Measurements from ENCODE around the gene USP34. TPM values are rescaled to one million over a fixed set of nuclear protein-coding genes. Genes with fewer than 3 reads are reported as not detected.

The USP34 gene
- total RNA-seq, 1 donor from 2014 or later: 177 TPM

- no peak for FAIRE-seq
- no peak for DNase-seq (ENCODE audit: low spot score in 2 of 2)
Measured at GRCh38 chr2:61255580-61256437, 215.1 kb downstream of the USP34 start.

DNA sequence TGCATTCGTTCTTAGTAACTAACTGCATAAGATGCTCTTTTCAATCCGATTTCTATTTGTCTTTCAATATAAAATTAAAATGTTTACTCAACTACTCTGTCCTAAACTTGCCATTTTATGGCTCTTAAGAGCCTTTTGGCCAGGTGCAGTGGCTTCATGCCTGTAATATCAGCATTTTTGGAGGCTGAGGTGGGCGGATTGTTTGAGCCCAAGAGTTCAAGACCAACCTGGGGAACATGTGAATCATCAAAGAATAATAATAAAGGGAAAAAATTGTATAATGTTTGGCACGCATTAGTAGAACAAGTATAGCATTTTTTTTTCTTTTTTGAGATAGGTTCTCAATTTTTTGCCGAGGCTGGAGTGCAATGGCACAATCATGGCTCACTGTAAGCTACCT is 216.4 kb downstream of the USP34 start:
- DNase-seq (ENCODE audit: low spot score in 2 of 2) (no peak), FAIRE-seq (no peak)

- DNase-seq (ENCODE audit: low spot score in 2 of 2) (no peak), FAIRE-seq (no peak)
Measured at GRCh38 chr2:61253136-61253535, 217.8 kb downstream of the USP34 start.

- FAIRE-seq (no peak), DNase-seq (ENCODE audit: low spot score in 2 of 2) (no peak)
Measured at GRCh38 chr2:61252031-61252430, 218.9 kb downstream of the USP34 start.

GRCh38 chr2:61249521-61250071 is 221.3 kb downstream of the USP34 start:
- FAIRE-seq (no peak), DNase-seq (ENCODE audit: low spot score in 2 of 2) (no peak)

DNA sequence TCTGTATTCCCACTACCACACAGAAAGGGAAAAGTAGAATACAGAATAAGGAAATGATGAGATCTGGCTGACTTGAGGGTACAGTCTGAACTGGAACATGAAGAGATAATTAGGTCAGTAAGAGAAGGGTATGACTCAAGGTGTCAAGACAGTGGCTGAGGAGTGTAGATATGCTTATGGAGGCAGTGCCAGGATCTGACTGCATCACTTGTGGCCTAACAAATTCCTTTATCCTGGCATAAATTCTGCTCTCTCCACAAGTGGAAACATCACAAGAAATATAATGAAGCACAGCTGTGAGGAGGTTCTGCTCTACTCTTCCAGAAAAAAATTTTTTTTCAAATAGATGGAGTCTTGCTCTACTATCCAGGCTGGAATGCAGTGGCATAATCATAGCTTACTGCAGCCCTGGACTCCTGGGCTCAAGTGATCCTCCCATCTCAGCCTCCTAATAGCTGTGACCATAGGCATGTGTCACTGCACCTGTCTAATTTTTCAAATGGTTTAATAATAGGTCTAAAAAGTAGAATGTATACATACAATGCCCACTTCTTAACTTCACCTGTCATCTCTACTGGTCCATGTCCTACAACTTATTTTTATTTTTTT is 223.6 kb downstream of the USP34 start:
- DNase-seq (ENCODE audit: low spot score in 2 of 2): no peak
- FAIRE-seq: no peak

DNA sequence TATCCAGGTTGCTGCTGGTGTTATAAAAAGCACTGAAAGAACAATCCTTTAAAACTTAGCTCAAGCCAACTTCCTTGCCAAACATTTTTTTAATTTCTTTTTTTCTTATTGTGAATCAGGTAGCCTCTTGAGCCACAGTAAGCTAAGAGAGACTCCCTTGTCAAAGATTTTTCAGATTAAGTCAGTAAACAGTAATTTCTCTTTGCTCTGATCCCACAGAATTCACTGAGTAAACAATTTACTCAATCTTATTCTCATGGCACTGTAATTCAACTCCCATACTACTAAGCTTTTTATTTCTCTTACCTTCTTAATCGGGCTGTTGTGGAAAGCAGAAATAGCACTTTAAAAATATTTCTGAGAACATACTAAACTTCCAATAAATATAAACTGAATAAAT is 226.2 kb downstream of the USP34 start:
- DNase-seq (ENCODE audit: low spot score in 2 of 2) (no peak), FAIRE-seq (no peak)

GRCh38 chr2:61241266-61241665 is 229.6 kb downstream of the USP34 start:
- FAIRE-seq: no peak

DNA sequence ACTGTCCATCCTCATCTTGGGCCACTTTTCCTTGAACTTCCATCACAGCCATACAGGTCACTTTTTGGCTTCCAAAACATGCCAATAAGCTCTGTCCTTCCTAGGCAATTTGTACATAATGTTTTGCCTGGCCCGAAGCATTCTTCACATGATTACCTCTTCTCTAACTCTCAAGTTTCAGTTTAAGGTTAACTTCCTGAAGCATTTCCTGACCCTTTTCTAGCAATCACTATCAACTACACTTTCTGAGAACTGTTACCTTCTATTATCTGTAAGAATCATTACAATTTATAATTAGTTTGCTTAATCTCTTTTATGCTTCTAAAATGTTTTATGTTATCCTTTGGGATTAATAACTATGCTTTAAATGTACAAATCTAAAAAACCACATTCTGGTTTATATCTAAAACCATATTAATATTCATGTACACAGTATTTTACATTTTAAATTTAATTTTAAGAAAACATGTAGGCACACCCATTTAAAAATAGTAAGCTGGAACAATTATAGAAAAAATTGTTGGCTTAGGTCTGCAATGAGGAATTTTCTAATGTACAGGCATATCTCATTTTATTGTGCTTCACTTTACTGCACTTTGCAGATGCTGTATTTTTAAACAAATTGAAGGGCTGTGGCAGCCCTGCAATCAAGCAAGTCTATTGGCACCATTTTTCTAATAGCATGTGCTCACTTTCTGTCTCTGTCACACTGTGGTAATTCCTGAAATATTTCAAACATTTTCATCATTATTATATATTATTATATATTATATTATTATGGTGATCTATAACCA is 232.5 kb downstream of the USP34 start:
- FAIRE-seq: peak; percentile 21
- no peak for DNase-seq (ENCODE audit: low spot score in 2 of 2)

More at GRCh38 chr2:61241266-61241665, 229.6 kb downstream of the USP34 start:
- DNase-seq (ENCODE audit: low spot score in 2 of 2): no peak

DNA sequence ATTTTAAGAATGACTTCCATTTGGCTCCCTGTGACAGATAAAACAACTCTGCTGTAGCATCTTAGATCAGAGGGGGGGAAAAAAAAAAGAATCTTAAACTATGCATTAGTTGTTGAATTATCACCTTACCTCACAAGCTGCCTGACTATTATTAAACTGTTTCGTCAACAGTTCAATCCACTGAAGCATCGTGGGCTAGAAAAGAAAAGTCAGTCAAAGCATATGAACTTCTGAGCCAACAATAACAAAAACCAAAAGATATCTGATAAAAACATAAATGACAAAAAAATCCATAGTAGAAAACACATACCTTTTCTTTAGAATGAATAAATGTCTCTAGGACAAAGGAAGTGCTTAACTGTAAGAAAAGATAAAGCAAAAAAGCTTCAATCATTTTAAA is 235.2 kb downstream of the USP34 start:
- DNase-seq (ENCODE audit: low spot score in 2 of 2) (no peak), FAIRE-seq (no peak)

DNA sequence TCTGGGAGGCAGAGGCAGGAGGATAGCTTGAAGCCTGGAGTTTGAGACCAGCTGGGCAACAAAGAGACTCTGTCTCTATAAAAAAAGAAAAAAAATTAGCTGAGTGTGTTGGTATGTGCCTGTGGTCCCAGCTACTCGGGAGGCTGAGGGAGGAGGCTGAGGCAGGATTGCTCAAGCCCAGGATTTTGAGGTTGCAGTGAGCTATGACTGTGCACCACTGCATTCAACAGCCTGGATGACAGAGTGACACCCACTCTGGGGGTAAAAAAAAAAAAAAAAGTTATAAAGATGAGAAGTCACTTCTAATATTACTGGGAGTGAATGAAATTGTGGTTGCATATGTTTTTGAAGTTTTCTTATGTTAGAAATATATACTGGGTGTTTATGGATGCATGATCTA is 237.3 kb downstream of the USP34 start:
- DNase-seq (ENCODE audit: low spot score in 2 of 2): no peak
- no peak for FAIRE-seq

- FAIRE-seq (no peak), DNase-seq (ENCODE audit: low spot score in 2 of 2) (no peak)
Measured at GRCh38 chr2:61229936-61230335, 241.0 kb downstream of the USP34 start.

- FAIRE-seq: no peak
- DNase-seq (ENCODE audit: low spot score in 2 of 2): no peak
Measured at GRCh38 chr2:61222567-61222966, 248.3 kb downstream of the USP34 start.

DNA sequence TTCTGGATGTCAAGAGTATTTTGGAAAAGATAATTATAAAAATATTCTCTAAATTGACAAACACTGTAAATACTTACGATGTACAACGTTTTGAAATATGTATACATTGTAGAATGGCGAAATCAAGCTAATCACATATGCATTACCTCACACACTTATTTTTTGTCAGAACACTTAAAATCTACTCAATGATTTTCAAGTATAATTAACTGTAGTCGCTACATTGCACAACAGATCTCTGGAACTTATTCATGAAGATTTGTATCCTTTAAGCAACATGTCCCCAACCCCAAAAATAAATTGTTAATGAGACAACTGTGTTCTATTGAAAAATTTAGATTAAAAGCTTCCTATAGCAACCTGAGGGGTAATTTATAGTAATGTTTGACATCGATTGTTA is 249.1 kb downstream of the USP34 start:
- DNase-seq (ENCODE audit: low spot score in 2 of 2) (no peak), FAIRE-seq (no peak)

DNA sequence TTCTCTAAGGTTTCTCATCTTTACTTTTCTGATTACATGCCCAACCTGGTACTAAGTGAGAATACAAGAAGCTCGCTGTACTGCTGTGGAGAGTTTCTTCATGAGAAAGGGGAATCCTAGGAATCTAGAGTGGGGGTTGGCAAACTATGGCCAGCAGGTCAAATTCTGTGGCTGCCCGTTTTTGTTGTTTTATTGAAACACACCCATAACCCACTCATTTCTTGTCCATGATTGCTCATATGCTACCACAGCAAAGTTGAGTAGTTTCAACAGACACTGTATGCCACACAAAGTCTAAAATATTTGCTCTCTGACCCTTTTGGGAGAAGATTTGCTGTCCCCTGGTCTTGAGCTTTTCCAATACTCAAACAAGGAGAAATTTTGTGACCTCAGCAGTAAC is 250.1 kb downstream of the USP34 start:
- DNase-seq (ENCODE audit: low spot score in 2 of 2) (no peak), FAIRE-seq (no peak)

DNA sequence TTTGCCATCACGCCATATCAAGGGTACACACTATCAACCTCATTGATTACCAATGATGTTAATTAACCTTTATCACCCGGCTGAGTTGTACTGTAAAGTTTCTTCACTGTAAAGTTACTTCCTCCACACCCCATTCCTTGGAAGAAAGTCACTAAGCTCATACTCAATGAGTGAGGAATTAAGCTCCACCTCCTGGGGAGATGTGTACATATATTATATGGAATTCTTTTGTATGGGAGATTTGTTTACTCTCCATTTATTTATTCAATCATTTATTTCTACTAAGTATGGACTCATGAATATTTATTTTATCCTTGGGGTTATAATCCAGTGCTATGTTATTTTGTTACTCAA is 252.1 kb downstream of the USP34 start:
- FAIRE-seq (no peak), DNase-seq (ENCODE audit: low spot score in 2 of 2) (no peak)

DNA sequence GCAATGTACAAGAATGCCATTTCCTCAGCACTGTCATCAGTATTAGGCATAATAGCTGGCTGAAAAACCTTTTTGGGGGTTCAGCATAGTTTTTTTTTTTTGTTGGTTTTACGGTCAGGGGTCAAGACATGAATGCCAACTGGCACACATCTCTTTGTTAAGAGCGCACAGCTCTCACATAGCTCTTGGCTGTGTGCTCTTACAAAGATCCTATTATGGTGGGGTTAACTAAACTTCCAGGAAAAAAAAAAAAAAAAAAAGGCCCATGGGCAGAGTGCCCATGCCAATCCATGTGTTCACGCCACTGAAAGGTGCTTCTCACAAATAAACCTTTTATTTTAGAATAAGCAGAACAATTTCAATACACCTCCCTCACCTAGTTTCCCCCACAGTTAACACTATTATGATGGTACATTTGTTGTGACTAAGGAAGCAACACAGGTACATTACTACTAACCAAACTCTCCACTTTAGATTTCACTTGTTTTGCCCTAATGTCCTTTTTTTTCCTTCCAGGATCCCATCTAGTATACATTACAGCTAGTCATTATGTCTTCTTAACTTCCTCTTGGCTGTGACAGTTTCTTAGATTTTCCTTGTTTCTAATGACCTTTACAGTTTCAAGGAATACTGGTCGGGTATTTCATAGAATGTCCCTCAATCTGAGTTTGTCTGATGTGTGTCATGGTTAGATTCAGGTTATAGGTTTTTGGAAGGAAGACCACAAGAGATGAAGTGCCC is 252.6 kb downstream of the USP34 start:
- DNase-seq (ENCODE audit: low spot score in 2 of 2): no peak

DNA sequence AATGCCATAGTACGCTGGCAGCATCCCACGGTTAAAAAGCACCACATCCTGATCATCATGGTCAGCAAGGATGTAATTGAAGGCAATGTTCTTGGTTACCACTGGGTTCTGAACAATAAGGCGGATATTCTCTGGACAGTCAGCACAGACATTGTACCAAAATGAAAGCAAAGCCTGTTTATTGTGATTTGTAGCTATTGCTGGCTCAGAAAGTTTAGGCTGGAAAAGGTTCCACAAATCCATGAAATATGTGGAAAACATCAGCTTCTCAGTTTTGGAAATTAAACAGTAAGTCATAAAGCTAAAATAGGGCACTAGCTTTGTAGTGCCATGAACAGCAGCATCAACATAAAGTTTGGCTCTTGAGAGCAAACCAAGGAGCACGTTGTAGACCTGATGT is 256.7 kb downstream of the USP34 start:
- FAIRE-seq (no peak), DNase-seq (ENCODE audit: low spot score in 2 of 2) (no peak)

More for the DNA sequence above, 252.6 kb downstream of the USP34 start:
- FAIRE-seq: no peak

DNA sequence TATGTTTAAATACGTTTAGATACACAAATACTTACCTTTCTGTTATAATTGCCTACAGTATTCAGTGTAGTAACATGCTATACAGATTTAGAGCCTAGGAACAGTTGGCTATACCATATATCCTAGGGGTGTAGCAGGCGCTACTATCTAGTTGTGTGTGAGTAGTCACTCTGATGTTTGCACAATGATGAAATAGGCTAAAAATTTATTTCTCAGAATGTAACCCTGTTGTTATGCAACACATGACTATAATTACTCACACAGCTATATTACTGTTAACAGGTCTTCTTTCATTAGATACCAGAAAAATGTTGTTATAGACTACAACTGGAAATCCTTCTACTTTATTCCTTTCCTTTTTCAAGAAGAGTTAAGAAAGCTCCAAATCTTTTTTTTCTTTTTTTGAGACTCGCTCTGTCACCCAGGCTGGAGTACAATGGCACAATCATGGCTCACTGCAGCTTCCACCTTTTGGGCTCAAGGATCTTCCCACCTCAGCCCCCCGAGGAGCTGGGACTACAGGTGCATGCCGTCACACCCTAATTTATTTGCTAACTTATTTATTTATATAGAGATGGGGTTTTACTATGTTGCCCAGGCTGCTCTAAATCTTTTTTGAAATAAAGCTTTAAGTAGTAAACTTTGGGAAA is 260.4 kb downstream of the USP34 start:
- FAIRE-seq (no peak), DNase-seq (ENCODE audit: low spot score in 2 of 2) (no peak)

GRCh38 chr2:61205132-61205531 is 265.8 kb downstream of the USP34 start:
- no peak for FAIRE-seq
- no peak for DNase-seq (ENCODE audit: low spot score in 2 of 2)

Data from frontal cortex (tissue), 4 donors.